HEK293 (cell line): ENCODE results near the gene TRIM33.

Experiments
- CTCF ChIA-PET: fragments of 350-600 bp; formaldehyde crosslinking; extraction: SDS; loops from one replicate; lab custom pipeline; 2021; ENCODE audit warnings: antibody characterized with exemption; lab: Yijun Ruan, JAX
- POLR2A ChIA-PET: fragments of 300-600 bp; formaldehyde crosslinking; extraction: SDS; loops from one replicate; lab custom pipeline; 2020; ENCODE audit warnings: antibody characterized with exemption, inconsistent platforms; lab: Yijun Ruan, JAX
- H3K27ac ChIP-seq: fragments of 200-500 bp; sonication (Bioruptor generic); 2 replicates; pipeline ENCODE4 v1.5.1; 2014; ENCODE audit warnings: low read depth, low read length, control low read depth, inconsistent platforms; ENCODE audit errors: extremely low read depth
- H3K36me3 ChIP-seq, 2 experiments: fragments of 200-500 bp in 1 of 2; sonication (Bioruptor generic) in 1 of 2; 1 replicate in 1 of 2; 2 replicates in 1 of 2; pipeline ENCODE4 v1.5.1; 2014 to 2017; ENCODE audit warnings: inconsistent platforms in 2 of 2, low read length in 2 of 2; ENCODE audit not compliant: control insufficient read depth in 2 of 2, insufficient read depth in 1 of 2
- H3K4me1 ChIP-seq: fragments of 200-500 bp; sonication (Bioruptor generic); 2 replicates; pipeline ENCODE4 v1.5.1; 2014; ENCODE audit warnings: mild to moderate bottlenecking, low read length, inconsistent platforms; ENCODE audit not compliant: control insufficient read depth, insufficient read depth
- H3K4me3 ChIP-seq: 2 replicates; pipeline ENCODE4 v1.5.1; 2011; ENCODE audit warnings: low read depth, mild to moderate bottlenecking, control low read depth, low read length, moderate library complexity
- H3K9me3 ChIP-seq: fragments of 200-500 bp; sonication (Bioruptor generic); 2 replicates; pipeline ENCODE4 v1.5.1; 2014; ENCODE audit warnings: low read depth, low read length, inconsistent platforms; ENCODE audit not compliant: control insufficient read depth, insufficient read depth
- KLF1 ChIP-seq: fragments of 450-650 bp; formaldehyde crosslinking; IDR thresholded peaks from 2 replicates; pipeline ENCODE4 v1.5.1; 2016; ENCODE audit warnings: missing biosample characterization, missing genetic modification characterization
- ZBTB8A ChIP-seq: fragments of 450-650 bp; formaldehyde crosslinking; IDR thresholded peaks from 2 replicates; pipeline ENCODE4 v1.5.1; 2016; ENCODE audit warnings: missing biosample characterization, missing genetic modification characterization
- ZFP41 ChIP-seq: fragments of 450-650 bp; formaldehyde crosslinking; IDR thresholded peaks from 2 replicates; pipeline ENCODE4 v1.5.1; 2016; ENCODE audit warnings: missing biosample characterization, missing genetic modification characterization, borderline replicate concordance
- ZNF16 ChIP-seq: fragments of 450-650 bp; formaldehyde crosslinking; IDR thresholded peaks from 2 replicates; pipeline ENCODE4 v1.5.1; 2016; ENCODE audit warnings: low read depth, missing biosample characterization, missing genetic modification characterization
- ZNF169 ChIP-seq: fragments of 450-650 bp; formaldehyde crosslinking; IDR thresholded peaks from 2 replicates; pipeline ENCODE4 v1.5.1; 2016; ENCODE audit warnings: missing biosample characterization, missing genetic modification characterization
- ZNF266 ChIP-seq: fragments of 450-650 bp; formaldehyde crosslinking; IDR thresholded peaks from 2 replicates; pipeline ENCODE4 v1.5.1; 2016; ENCODE audit warnings: missing biosample characterization, missing genetic modification characterization, low read depth
- ZNF394 ChIP-seq: fragments of 450-650 bp; formaldehyde crosslinking; IDR thresholded peaks from 2 replicates; pipeline ENCODE4 v1.5.1; 2016; ENCODE audit warnings: missing biosample characterization, missing genetic modification characterization, mild to moderate bottlenecking, moderate library complexity, borderline replicate concordance
- ZNF521 ChIP-seq: fragments of 450-650 bp; formaldehyde crosslinking; IDR thresholded peaks from 2 replicates; pipeline ENCODE4 v1.5.1; 2017; ENCODE audit warnings: missing biosample characterization, mild to moderate bottlenecking, missing genetic modification characterization
- ZNF670 ChIP-seq: fragments of 450-650 bp; formaldehyde crosslinking; IDR thresholded peaks from 2 replicates; pipeline ENCODE4 v1.5.1; 2016; ENCODE audit warnings: missing biosample characterization, missing genetic modification characterization, low read depth
- ZNF701 ChIP-seq: fragments of 450-650 bp; formaldehyde crosslinking; IDR thresholded peaks from 2 replicates; pipeline ENCODE4 v1.5.1; 2016; ENCODE audit warnings: missing biosample characterization, missing genetic modification characterization
- ZXDB ChIP-seq: fragments of 450-650 bp; formaldehyde crosslinking; IDR thresholded peaks from 2 replicates; pipeline ENCODE4 v1.5.1; 2016; ENCODE audit warnings: missing biosample characterization, missing genetic modification characterization
- TF ChIP-seq, protein P1 (sequence below): fragments of 450-650 bp; formaldehyde crosslinking; IDR thresholded peaks from 2 replicates; pipeline ENCODE4 v1.5.1; 2017; ENCODE audit warnings: missing biosample characterization, mild to moderate bottlenecking, missing genetic modification characterization, moderate library complexity
- TF ChIP-seq, protein P2 (sequence below): fragments of 450-650 bp; formaldehyde crosslinking; optimal IDR thresholded peaks from 2 replicates; pipeline ENCODE3; 2016; ENCODE audit warnings: missing biosample characterization, mild to moderate bottlenecking, missing genetic modification characterization
- TF ChIP-seq, protein P3 (sequence below): fragments of 450-650 bp; formaldehyde crosslinking; IDR thresholded peaks from 2 replicates; pipeline ENCODE4 v1.5.1; 2016; ENCODE audit warnings: missing biosample characterization, missing genetic modification characterization, borderline replicate concordance
- TF ChIP-seq, protein P4 (sequence below): fragments of 450-650 bp; formaldehyde crosslinking; IDR thresholded peaks from 2 replicates; pipeline ENCODE4 v1.5.1; 2017; ENCODE audit warnings: missing biosample characterization, missing genetic modification characterization
- TF ChIP-seq, protein P5 (sequence below): fragments of 450-650 bp; formaldehyde crosslinking; conservative IDR thresholded peaks from 2 replicates; pipeline ENCODE4 v1.5.1; 2016; ENCODE audit warnings: low read depth, missing biosample characterization, missing genetic modification characterization

The TRIM33 gene

DNA sequence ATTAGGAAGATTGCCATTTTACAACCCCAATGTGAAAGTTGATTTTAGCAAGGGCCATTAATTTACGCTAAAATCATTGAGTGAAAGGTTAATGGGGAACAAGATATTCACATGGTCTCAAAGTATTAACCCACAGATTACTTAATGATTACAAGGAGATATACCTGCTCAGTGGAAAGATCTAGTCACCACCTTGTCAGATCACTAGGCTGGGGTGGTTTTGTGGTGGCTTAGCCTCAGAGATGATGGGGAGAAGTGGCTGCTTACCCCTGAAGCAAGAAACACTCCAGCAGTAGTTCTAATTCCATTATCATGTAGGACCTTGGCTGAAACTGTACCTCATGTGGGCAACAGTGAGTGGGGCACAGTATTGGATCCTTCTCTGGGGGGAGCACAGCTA lies 20.1 kb upstream of the TRIM33 start:
- H3K36me3 ChIP-seq = no peaks in the 10 kb centered on the region
- TF ChIP-seq KLF1 (tag by site-specific recombination) (no peak), ZFP41 (no peak), ZNF169 (tag by site-specific recombination) (no peak), ZNF701 (tag by site-specific recombination) (no peak), ZNF394 (no peak), ZNF670 (no peak), ZBTB8A (no peak), ZNF266 (tag by site-specific recombination) (no peak), ZNF16 (tag by site-specific recombination) (no peak), ZXDB (no peak), ZNF521 (tag by site-specific recombination) (no peak)
- TF ChIP-seq, protein P1, sequence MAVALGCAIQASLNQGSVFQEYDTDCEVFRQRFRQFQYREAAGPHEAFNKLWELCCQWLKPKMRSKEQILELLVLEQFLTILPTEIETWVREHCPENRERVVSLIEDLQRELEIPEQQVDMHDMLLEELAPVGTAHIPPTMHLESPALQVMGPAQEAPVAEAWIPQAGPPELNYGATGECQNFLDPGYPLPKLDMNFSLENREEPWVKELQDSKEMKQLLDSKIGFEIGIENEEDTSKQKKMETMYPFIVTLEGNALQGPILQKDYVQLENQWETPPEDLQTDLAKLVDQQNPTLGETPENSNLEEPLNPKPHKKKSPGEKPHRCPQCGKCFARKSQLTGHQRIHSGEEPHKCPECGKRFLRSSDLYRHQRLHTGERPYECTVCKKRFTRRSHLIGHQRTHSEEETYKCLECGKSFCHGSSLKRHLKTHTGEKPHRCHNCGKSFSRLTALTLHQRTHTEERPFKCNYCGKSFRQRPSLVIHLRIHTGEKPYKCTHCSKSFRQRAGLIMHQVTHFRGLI = no peak
- TF ChIP-seq, protein P2, sequence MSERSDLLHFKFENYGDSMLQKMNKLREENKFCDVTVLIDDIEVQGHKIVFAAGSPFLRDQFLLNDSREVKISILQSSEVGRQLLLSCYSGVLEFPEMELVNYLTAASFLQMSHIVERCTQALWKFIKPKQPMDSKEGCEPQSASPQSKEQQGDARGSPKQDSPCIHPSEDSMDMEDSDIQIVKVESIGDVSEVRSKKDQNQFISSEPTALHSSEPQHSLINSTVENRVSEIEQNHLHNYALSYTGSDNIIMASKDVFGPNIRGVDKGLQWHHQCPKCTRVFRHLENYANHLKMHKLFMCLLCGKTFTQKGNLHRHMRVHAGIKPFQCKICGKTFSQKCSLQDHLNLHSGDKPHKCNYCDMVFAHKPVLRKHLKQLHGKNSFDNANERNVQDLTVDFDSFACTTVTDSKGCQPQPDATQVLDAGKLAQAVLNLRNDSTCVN (tag by site-specific recombination) = no peak
- TF ChIP-seq, protein P3, sequence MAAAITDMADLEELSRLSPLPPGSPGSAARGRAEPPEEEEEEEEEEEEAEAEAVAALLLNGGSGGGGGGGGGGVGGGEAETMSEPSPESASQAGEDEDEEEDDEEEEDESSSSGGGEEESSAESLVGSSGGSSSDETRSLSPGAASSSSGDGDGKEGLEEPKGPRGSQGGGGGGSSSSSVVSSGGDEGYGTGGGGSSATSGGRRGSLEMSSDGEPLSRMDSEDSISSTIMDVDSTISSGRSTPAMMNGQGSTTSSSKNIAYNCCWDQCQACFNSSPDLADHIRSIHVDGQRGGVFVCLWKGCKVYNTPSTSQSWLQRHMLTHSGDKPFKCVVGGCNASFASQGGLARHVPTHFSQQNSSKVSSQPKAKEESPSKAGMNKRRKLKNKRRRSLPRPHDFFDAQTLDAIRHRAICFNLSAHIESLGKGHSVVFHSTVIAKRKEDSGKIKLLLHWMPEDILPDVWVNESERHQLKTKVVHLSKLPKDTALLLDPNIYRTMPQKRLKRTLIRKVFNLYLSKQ (tag by site-specific recombination) = no peak
- TF ChIP-seq, protein P4, sequence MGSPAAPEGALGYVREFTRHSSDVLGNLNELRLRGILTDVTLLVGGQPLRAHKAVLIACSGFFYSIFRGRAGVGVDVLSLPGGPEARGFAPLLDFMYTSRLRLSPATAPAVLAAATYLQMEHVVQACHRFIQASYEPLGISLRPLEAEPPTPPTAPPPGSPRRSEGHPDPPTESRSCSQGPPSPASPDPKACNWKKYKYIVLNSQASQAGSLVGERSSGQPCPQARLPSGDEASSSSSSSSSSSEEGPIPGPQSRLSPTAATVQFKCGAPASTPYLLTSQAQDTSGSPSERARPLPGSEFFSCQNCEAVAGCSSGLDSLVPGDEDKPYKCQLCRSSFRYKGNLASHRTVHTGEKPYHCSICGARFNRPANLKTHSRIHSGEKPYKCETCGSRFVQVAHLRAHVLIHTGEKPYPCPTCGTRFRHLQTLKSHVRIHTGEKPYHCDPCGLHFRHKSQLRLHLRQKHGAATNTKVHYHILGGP = no peak
- TF ChIP-seq, protein P5, sequence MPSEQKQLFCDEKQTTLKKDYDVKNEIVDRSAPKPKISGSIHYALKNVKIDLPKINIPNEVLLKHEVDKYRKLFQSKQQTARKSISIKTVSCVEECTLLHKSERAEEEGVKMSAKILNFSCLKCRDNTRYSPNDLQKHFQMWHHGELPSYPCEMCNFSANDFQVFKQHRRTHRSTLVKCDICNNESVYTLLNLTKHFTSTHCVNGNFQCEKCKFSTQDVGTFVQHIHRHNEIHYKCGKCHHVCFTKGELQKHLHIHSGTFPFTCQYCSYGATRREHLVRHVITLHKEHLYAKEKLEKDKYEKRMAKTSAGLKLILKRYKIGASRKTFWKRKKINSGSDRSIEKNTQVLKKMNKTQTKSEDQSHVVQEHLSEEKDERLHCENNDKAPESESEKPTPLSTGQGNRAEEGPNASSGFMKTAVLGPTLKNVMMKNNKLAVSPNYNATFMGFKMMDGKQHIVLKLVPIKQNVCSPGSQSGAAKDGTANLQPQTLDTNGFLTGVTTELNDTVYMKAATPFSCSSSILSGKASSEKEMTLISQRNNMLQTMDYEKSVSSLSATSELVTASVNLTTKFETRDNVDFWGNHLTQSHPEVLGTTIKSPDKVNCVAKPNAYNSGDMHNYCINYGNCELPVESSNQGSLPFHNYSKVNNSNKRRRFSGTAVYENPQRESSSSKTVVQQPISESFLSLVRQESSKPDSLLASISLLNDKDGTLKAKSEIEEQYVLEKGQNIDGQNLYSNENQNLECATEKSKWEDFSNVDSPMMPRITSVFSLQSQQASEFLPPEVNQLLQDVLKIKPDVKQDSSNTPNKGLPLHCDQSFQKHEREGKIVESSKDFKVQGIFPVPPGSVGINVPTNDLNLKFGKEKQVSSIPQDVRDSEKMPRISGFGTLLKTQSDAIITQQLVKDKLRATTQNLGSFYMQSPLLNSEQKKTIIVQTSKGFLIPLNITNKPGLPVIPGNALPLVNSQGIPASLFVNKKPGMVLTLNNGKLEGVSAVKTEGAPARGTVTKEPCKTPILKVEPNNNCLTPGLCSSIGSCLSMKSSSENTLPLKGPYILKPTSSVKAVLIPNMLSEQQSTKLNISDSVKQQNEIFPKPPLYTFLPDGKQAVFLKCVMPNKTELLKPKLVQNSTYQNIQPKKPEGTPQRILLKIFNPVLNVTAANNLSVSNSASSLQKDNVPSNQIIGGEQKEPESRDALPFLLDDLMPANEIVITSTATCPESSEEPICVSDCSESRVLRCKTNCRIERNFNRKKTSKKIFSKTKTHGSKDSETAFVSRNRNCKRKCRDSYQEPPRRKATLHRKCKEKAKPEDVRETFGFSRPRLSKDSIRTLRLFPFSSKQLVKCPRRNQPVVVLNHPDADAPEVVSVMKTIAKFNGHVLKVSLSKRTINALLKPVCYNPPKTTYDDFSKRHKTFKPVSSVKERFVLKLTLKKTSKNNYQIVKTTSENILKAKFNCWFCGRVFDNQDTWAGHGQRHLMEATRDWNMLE (tag by site-specific recombination) = no peak
- no peaks in the 10 kb centered on the region for H3K9me3 ChIP-seq
- H3K4me3 ChIP-seq = no peak overlapping the region
- ChIA-PET CTCF (interaction anchor here (0.5 kb wide), 2 partner anchors 260 to 1140 kb away, joined by 3 read pairs; no protein-coding TSS in a partner anchor), POLR2A (no interaction called here)
- no peaks in the 10 kb centered on the region for H3K4me1 ChIP-seq
- H3K27ac ChIP-seq = no peak overlapping the region
